K562 (cell line): ENCODE data around the gene SERGEF.

ENCODE experiments used
- CBX3 ChIP-seq, 2 experiments: IDR thresholded peaks; 1 replicate in 1 of 2; 2 replicates in 1 of 2; pipeline ENCODE4 v1.6.1; 2012; ENCODE audit warnings: inconsistent platforms in 2 of 2, low read length in 2 of 2, borderline replicate concordance in 1 of 2, control low read depth in 1 of 2
- FOSL1 ChIP-seq: fragments of 200-800 bp; sonication (Bioruptor generic); conservative IDR thresholded peaks from 2 replicates; pipeline ENCODE4 v1.6.1; 2016; ENCODE audit warnings: missing genetic modification characterization, missing compliant biosample characterization
- GATA2 ChIP-seq: sonication (generic); formaldehyde crosslinking; IDR thresholded peaks from 2 replicates; pipeline ENCODE4 v1.4.0; 2020; ENCODE audit warnings: mild to moderate bottlenecking, missing genetic modification reagents
- JUN ChIP-seq, 2 experiments: sonication (generic) in 1 of 2; formaldehyde crosslinking in 1 of 2; IDR thresholded peaks; 2 replicates each; pipeline versions ENCODE4 v1.6.1 to v1.8.0; 2012 to 2022; ENCODE audit warnings: borderline replicate concordance in 2 of 2, mild to moderate bottlenecking in 2 of 2, improper control_type of control experiment in 1 of 2, low read depth in 1 of 2, low read length in 1 of 2, missing genetic modification reagents in 1 of 2
- POLR3A ChIP-seq: IDR thresholded peaks from 2 replicates; pipeline ENCODE4 v1.6.1; 2011; ENCODE audit warnings: borderline replicate concordance, mild to moderate bottlenecking, moderate library complexity; ENCODE audit not compliant: insufficient read length, insufficient read depth; ENCODE audit errors: extremely low read depth
- PPARD ChIP-seq: fragments of 250-450 bp; sonication (Bioruptor Pico); IDR thresholded peaks from 2 replicates; pipeline ENCODE4 v1.8.0; 2022; ENCODE audit warnings: inconsistent platforms, mild to moderate bottlenecking, moderate library complexity
- TF ChIP-seq, protein P1 (sequence below), 3 experiments: IDR thresholded peaks in 2 of 3; conservative IDR thresholded peaks in 1 of 3; 2 replicates each; pipeline ENCODE4 v1.5.1; 2011 to 2012; ENCODE audit warnings: low read length in 3 of 3, mild to moderate bottlenecking in 3 of 3, control low read depth in 2 of 3, improper control_type of control experiment in 1 of 3, inconsistent platforms in 1 of 3, low read depth in 1 of 3, mixed read lengths in 1 of 3, moderate library complexity in 1 of 3; ENCODE audit not compliant: insufficient read depth in 2 of 3
- TF ChIP-seq, protein P2 (sequence below): sonication (generic); formaldehyde crosslinking; IDR thresholded peaks from 2 replicates; pipeline ENCODE4 v1.8.1; 2023; ENCODE audit warnings: missing genetic modification reagents, mild to moderate bottlenecking, borderline replicate concordance
- TF ChIP-seq, protein P3 (sequence below): fragments of 250-450 bp; sonication (Bioruptor Pico); IDR thresholded peaks from 2 replicates; pipeline ENCODE4 v1.5.0; 2022; ENCODE audit warnings: mild to moderate bottlenecking
- TF ChIP-seq, protein P4 (sequence below): sonication (generic); formaldehyde crosslinking; IDR thresholded peaks from 2 replicates; pipeline ENCODE4 v1.5.0; 2020; ENCODE audit warnings: missing genetic modification reagents
- TF ChIP-seq, protein P5 (sequence below): IDR thresholded peaks from 2 replicates; pipeline ENCODE4 v1.6.1; 2011; ENCODE audit not compliant: insufficient read length; ENCODE audit errors: extremely low read depth
- TF ChIP-seq, protein P6 (sequence below): fragments of 250-450 bp; sonication (Bioruptor Pico); IDR thresholded peaks from 2 replicates; pipeline ENCODE4 v1.4.0; 2020

DNA sequence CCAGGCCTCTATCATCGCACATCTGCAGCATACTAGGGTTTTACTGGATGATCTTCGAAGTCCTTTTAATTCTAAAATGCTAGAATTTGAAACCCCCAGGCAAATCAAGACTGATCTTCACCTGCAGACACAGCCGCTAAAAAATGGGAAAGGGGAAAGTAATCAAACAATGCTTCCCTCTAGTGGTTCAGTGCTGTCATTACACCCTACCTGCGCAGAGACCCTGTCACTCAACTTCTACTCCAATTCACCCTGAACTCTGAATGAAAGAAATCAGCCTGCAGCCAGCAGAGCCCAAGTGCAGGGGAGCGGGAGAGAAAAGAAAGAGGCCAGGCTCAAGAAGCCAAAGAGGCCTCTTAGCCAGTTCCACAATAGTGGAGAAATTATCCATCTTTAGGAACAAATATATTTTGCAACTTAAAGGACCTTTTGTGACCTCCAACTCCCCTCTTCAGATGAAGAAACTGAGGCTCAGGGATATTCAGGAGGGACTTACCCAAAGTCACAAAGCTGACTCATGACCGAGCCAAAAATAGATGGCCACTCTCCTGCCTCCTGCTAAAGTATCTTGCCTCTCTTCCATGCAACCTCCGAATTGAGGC is 33.0 kb downstream of the SERGEF start:
- TF ChIP-seq, protein P1, sequence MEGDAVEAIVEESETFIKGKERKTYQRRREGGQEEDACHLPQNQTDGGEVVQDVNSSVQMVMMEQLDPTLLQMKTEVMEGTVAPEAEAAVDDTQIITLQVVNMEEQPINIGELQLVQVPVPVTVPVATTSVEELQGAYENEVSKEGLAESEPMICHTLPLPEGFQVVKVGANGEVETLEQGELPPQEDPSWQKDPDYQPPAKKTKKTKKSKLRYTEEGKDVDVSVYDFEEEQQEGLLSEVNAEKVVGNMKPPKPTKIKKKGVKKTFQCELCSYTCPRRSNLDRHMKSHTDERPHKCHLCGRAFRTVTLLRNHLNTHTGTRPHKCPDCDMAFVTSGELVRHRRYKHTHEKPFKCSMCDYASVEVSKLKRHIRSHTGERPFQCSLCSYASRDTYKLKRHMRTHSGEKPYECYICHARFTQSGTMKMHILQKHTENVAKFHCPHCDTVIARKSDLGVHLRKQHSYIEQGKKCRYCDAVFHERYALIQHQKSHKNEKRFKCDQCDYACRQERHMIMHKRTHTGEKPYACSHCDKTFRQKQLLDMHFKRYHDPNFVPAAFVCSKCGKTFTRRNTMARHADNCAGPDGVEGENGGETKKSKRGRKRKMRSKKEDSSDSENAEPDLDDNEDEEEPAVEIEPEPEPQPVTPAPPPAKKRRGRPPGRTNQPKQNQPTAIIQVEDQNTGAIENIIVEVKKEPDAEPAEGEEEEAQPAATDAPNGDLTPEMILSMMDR (IDR thresholded peaks at IDR 0.05 in 2 of 3, conservative IDR thresholded peaks at IDR 0.05 in 1 of 3; ENCODE audit: insufficient read depth in 2 of 3, low read depth in 1 of 3, low read length in 3 of 3), result peak; percentile 77 to 88 (median 82)
- TF ChIP-seq, protein P2, sequence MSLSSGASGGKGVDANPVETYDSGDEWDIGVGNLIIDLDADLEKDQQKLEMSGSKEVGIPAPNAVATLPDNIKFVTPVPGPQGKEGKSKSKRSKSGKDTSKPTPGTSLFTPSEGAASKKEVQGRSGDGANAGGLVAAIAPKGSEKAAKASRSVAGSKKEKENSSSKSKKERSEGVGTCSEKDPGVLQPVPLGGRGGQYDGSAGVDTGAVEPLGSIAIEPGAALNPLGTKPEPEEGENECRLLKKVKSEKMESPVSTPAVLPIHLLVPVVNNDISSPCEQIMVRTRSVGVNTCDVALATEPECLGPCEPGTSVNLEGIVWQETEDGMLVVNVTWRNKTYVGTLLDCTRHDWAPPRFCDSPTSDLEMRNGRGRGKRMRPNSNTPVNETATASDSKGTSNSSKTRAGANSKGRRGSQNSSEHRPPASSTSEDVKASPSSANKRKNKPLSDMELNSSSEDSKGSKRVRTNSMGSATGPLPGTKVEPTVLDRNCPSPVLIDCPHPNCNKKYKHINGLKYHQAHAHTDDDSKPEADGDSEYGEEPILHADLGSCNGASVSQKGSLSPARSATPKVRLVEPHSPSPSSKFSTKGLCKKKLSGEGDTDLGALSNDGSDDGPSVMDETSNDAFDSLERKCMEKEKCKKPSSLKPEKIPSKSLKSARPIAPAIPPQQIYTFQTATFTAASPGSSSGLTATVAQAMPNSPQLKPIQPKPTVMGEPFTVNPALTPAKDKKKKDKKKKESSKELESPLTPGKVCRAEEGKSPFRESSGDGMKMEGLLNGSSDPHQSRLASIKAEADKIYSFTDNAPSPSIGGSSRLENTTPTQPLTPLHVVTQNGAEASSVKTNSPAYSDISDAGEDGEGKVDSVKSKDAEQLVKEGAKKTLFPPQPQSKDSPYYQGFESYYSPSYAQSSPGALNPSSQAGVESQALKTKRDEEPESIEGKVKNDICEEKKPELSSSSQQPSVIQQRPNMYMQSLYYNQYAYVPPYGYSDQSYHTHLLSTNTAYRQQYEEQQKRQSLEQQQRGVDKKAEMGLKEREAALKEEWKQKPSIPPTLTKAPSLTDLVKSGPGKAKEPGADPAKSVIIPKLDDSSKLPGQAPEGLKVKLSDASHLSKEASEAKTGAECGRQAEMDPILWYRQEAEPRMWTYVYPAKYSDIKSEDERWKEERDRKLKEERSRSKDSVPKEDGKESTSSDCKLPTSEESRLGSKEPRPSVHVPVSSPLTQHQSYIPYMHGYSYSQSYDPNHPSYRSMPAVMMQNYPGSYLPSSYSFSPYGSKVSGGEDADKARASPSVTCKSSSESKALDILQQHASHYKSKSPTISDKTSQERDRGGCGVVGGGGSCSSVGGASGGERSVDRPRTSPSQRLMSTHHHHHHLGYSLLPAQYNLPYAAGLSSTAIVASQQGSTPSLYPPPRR (CRISPR knock-in tag), result no peak
- no peak for TF ChIP-seq PPARD (CRISPR knock-in tag)
- TF ChIP-seq, protein P3, sequence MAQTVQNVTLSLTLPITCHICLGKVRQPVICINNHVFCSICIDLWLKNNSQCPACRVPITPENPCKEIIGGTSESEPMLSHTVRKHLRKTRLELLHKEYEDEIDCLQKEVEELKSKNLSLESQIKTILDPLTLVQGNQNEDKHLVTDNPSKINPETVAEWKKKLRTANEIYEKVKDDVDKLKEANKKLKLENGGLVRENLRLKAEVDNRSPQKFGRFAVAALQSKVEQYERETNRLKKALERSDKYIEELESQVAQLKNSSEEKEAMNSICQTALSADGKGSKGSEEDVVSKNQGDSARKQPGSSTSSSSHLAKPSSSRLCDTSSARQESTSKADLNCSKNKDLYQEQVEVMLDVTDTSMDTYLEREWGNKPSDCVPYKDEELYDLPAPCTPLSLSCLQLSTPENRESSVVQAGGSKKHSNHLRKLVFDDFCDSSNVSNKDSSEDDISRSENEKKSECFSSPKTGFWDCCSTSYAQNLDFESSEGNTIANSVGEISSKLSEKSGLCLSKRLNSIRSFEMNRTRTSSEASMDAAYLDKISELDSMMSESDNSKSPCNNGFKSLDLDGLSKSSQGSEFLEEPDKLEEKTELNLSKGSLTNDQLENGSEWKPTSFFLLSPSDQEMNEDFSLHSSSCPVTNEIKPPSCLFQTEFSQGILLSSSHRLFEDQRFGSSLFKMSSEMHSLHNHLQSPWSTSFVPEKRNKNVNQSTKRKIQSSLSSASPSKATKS, result no peak
- TF ChIP-seq, protein P4, sequence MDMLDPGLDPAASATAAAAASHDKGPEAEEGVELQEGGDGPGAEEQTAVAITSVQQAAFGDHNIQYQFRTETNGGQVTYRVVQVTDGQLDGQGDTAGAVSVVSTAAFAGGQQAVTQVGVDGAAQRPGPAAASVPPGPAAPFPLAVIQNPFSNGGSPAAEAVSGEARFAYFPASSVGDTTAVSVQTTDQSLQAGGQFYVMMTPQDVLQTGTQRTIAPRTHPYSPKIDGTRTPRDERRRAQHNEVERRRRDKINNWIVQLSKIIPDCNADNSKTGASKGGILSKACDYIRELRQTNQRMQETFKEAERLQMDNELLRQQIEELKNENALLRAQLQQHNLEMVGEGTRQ (CRISPR knock-in tag), result no peak
- TF ChIP-seq, protein P5, sequence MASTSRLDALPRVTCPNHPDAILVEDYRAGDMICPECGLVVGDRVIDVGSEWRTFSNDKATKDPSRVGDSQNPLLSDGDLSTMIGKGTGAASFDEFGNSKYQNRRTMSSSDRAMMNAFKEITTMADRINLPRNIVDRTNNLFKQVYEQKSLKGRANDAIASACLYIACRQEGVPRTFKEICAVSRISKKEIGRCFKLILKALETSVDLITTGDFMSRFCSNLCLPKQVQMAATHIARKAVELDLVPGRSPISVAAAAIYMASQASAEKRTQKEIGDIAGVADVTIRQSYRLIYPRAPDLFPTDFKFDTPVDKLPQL, result no peak
- no peak for TF ChIP-seq CBX3 (IDR thresholded peaks at IDR 0.05; ENCODE audit: borderline replicate concordance in 1 of 2, low read length in 2 of 2)
- TF ChIP-seq FOSL1 (tag), result no peak
- TF ChIP-seq, protein P6, sequence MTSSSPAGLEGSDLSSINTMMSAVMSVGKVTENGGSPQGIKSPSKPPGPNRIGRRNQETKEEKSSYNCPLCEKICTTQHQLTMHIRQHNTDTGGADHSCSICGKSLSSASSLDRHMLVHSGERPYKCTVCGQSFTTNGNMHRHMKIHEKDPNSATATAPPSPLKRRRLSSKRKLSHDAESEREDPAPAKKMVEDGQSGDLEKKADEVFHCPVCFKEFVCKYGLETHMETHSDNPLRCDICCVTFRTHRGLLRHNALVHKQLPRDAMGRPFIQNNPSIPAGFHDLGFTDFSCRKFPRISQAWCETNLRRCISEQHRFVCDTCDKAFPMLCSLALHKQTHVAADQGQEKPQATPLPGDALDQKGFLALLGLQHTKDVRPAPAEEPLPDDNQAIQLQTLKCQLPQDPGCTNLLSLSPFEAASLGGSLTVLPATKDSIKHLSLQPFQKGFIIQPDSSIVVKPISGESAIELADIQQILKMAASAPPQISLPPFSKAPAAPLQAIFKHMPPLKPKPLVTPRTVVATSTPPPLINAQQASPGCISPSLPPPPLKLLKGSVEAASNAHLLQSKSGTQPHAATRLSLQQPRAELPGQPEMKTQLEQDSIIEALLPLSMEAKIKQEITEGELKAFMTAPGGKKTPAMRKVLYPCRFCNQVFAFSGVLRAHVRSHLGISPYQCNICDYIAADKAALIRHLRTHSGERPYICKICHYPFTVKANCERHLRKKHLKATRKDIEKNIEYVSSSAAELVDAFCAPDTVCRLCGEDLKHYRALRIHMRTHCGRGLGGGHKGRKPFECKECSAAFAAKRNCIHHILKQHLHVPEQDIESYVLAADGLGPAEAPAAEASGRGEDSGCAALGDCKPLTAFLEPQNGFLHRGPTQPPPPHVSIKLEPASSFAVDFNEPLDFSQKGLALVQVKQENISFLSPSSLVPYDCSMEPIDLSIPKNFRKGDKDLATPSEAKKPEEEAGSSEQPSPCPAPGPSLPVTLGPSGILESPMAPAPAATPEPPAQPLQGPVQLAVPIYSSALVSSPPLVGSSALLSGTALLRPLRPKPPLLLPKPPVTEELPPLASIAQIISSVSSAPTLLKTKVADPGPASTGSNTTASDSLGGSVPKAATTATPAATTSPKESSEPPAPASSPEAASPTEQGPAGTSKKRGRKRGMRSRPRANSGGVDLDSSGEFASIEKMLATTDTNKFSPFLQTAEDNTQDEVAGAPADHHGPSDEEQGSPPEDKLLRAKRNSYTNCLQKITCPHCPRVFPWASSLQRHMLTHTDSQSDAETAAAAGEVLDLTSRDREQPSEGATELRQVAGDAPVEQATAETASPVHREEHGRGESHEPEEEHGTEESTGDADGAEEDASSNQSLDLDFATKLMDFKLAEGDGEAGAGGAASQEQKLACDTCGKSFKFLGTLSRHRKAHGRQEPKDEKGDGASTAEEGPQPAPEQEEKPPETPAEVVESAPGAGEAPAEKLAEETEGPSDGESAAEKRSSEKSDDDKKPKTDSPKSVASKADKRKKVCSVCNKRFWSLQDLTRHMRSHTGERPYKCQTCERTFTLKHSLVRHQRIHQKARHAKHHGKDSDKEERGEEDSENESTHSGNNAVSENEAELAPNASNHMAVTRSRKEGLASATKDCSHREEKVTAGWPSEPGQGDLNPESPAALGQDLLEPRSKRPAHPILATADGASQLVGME, result no peak
- no peak for TF ChIP-seq GATA2 (CRISPR knock-in tag)
- no peak for TF ChIP-seq JUN (IDR thresholded peaks at IDR 0.05; ENCODE audit: borderline replicate concordance, low read depth, low read length)
- TF ChIP-seq JUN (CRISPR knock-in tag; IDR thresholded peaks at IDR 0.05; ENCODE audit: borderline replicate concordance), result no peak
- TF ChIP-seq POLR3A, result no peak
